SU-DHL-6 (cell line): ENCODE data around the gene MYO1F.

Source experiments
- H2AFZ ChIP-seq: fragments of 200-600 bp; sonication (generic); 2 replicates; pipeline ENCODE4 v1.6.1; 2014; ENCODE audit warnings: low read depth, mild to moderate bottlenecking, moderate library complexity, mixed read lengths, antibody characterized with exemption, low read length; ENCODE audit not compliant: severe bottlenecking
- H3F3A ChIP-seq: fragments of 200-600 bp; shearing (Covaris generic); 2 replicates; pipeline ENCODE4 v1.6.0; 2016; ENCODE audit warnings: antibody characterized with exemption, mild to moderate bottlenecking; ENCODE audit not compliant: insufficient read depth
- H3K27ac ChIP-seq: fragments of 200-600 bp; sonication (generic); 2 replicates; pipeline ENCODE4 v1.5.1; 2016; ENCODE audit warnings: low read depth, mild to moderate bottlenecking, low read length, moderate library complexity, mixed read lengths
- H3K27me3 ChIP-seq: fragments of 200-600 bp; sonication (generic), shearing (Covaris generic); 2 replicates; pipeline ENCODE4 v1.6.0; 2014; ENCODE audit warnings: mild to moderate bottlenecking, low read length
- H3K36me3 ChIP-seq: fragments of 200-600 bp; sonication (generic); 2 replicates; pipeline ENCODE4 v1.6.1; 2014; ENCODE audit warnings: mild to moderate bottlenecking, low read length, mixed read lengths
- H3K4me2 ChIP-seq: fragments of 300-600, 200-600 bp; shearing (Covaris generic), sonication (generic); 2 replicates; pipeline ENCODE4 v1.6.0; 2014; ENCODE audit warnings: low read length, low read depth, mild to moderate bottlenecking; ENCODE audit not compliant: poor library complexity, severe bottlenecking
- H3K4me3 ChIP-seq: fragments of 200-600 bp; sonication (generic); 2 replicates; pipeline ENCODE4 v1.5.1; 2014; ENCODE audit warnings: antibody characterized with exemption, low read length, mild to moderate bottlenecking, mixed read lengths; ENCODE audit not compliant: insufficient read depth, poor library complexity, severe bottlenecking
- H3K79me2 ChIP-seq: fragments of 200-600 bp; sonication (generic); 2 replicates; pipeline ENCODE4 v1.6.1; 2014; ENCODE audit warnings: mild to moderate bottlenecking, low read length, moderate library complexity; ENCODE audit not compliant: insufficient read depth
- H3K9ac ChIP-seq: fragments of 200-600 bp; sonication (generic); 2 replicates; pipeline ENCODE4 v1.7.0; 2014; ENCODE audit warnings: mild to moderate bottlenecking, low read length
- H3K9me2 ChIP-seq: fragments of 200-600 bp; sonication (generic); replicated peaks from 2 replicates; pipeline ENCODE4 v1.6.1; 2014; ENCODE audit warnings: low read length; ENCODE audit not compliant: insufficient read depth
- H3K9me3 ChIP-seq: fragments of 200-600 bp; sonication (generic); 2 replicates; pipeline ENCODE4 v1.6.1; 2014; ENCODE audit warnings: low read length, mixed read lengths; ENCODE audit not compliant: insufficient read depth
- H4K20me1 ChIP-seq: fragments of 200-600 bp; sonication (generic); 2 replicates; pipeline ENCODE4 v1.6.1; 2014; ENCODE audit warnings: low read depth, mild to moderate bottlenecking, antibody characterized with exemption, low read length, moderate library complexity, mixed read lengths
- CTCF ChIP-seq: fragments of 200-600 bp; sonication (generic); IDR thresholded peaks from one replicate; pipeline ENCODE4 v1.5.1; 2017; ENCODE audit warnings: antibody characterized with exemption, mild to moderate bottlenecking, low read length, moderate library complexity; ENCODE audit not compliant: insufficient read depth, poor library complexity, severe bottlenecking
- EZH2phosphoT487 ChIP-seq: fragments of 200-600 bp; sonication (generic), shearing (Covaris generic); conservative IDR thresholded peaks from 2 replicates; pipeline ENCODE4 v1.6.1; 2018; ENCODE audit warnings: mild to moderate bottlenecking, antibody characterized with exemption, low read length, moderate library complexity, mixed read lengths

MYO1F gene

GRCh38 chr19:8539621-8540149 is 37.6 kb downstream of the MYO1F start:
- no peaks in the 10 kb centered on the region for H3K36me3 ChIP-seq
- H3K9me3 ChIP-seq: no peaks in the 10 kb centered on the region
- no peak overlapping the region for H2AFZ ChIP-seq
- H3K27ac ChIP-seq: no peak overlapping the region
- no peak overlapping the region for H3K4me3 ChIP-seq
- TF ChIP-seq EZH2phosphoT487 (no peak), CTCF (no peak)
- no peaks in the 10 kb centered on the region for H4K20me1 ChIP-seq
- no peak overlapping the region for H3K9ac ChIP-seq
- H3K79me2 ChIP-seq: no peaks in the 10 kb centered on the region
- no peaks in the 10 kb centered on the region for H3F3A ChIP-seq
- no peaks in the 10 kb centered on the region for H3K27me3 ChIP-seq
- no peaks in the 10 kb centered on the region for H3K9me2 ChIP-seq
- no peak overlapping the region for H3K4me2 ChIP-seq

GRCh38 chr19:8537099-8537498 is 40.1 kb downstream of the MYO1F start:
- H3F3A ChIP-seq: no peaks in the 10 kb centered on the region
- H3K9me2 ChIP-seq: no peaks in the 10 kb centered on the region
- no peak overlapping the region for H3K4me2 ChIP-seq
- no peaks in the 10 kb centered on the region for H3K79me2 ChIP-seq
- H3K27ac ChIP-seq: no peak overlapping the region
- H3K4me3 ChIP-seq: no peak overlapping the region
- H3K36me3 ChIP-seq: no peaks in the 10 kb centered on the region
- H2AFZ ChIP-seq: no peak overlapping the region
- no peaks in the 10 kb centered on the region for H3K9me3 ChIP-seq
- no peak overlapping the region for H3K9ac ChIP-seq
- H4K20me1 ChIP-seq: no peaks in the 10 kb centered on the region
- no peaks in the 10 kb centered on the region for H3K27me3 ChIP-seq
- no peak for TF ChIP-seq EZH2phosphoT487
- TF ChIP-seq CTCF: no peak

- Histone ChIP-seq H3K9me2 (no peaks in the 10 kb centered on the region), H2AFZ (no peak overlapping the region), H3K27me3 (no peaks in the 10 kb centered on the region), H3K4me3 (no peak overlapping the region), H4K20me1 (no peaks in the 10 kb centered on the region), H3K27ac (no peak overlapping the region), H3F3A (no peaks in the 10 kb centered on the region), H3K9me3 (no peaks in the 10 kb centered on the region), H3K4me2 (no peak overlapping the region), H3K36me3 (no peaks in the 10 kb centered on the region), H3K79me2 (no peaks in the 10 kb centered on the region), H3K9ac (no peak overlapping the region)
- no peak for TF ChIP-seq EZH2phosphoT487
- no peak for TF ChIP-seq CTCF
Observed at GRCh38 chr19:8536282-8536681, 41.0 kb downstream of the MYO1F start.
